Mesothelial cell of epicardium (in vitro differentiated cells): Measurements from ENCODE around the gene CCDC92B. TPM values are rescaled to one million over a fixed set of nuclear protein-coding genes. Genes with fewer than 3 reads are reported as not detected.

Experiments
- DNase-seq, 2 experiments: peaks; one replicate each; pipeline ENCODE4 v3.0.0; 2021; ENCODE audit warnings: low spot score in 2 of 2; ENCODE audit not compliant: unreplicated experiment in 2 of 2
- H3K27ac Mint-ChIP-seq: 2 replicates; pipeline ENCODE4 v1.8.0; 2021; ENCODE audit warnings: mixed read lengths
- H3K27me3 Mint-ChIP-seq: 2 replicates; pipeline ENCODE4 v1.8.0; 2021; ENCODE audit warnings: low read depth, mixed read lengths
- H3K36me3 Mint-ChIP-seq: 2 replicates; pipeline ENCODE4 v1.8.0; 2021; ENCODE audit warnings: mixed read lengths
- H3K4me1 Mint-ChIP-seq: 2 replicates; pipeline ENCODE4 v1.8.0; 2021; ENCODE audit warnings: mixed read lengths
- H3K4me3 Mint-ChIP-seq: 2 replicates; pipeline ENCODE4 v1.8.0; 2021; ENCODE audit warnings: mild to moderate bottlenecking, moderate library complexity, mixed read lengths
- H3K9me3 Mint-ChIP-seq: 2 replicates; pipeline ENCODE4 v1.8.0; 2021; ENCODE audit warnings: mixed read lengths
- CTCF ChIP-seq: fragments of 200-600 bp; sonication (generic); IDR thresholded peaks from one replicate; pipeline ENCODE4 v1.5.0; 2021; ENCODE audit warnings: antibody characterized with exemption; ENCODE audit not compliant: unreplicated experiment
- total RNA-seq: library from RNA; stranded (reverse); gene quantifications from 3 replicates; pipeline ENCODE4 v1.2.1, GENCODE V29; 2021

The CCDC92B gene
- 0.47 to 0.62 TPM (median 0.58 TPM) in 3 replicates for total RNA-seq

GRCh38 chr17:2749058-2749783 is at the start of gene CCDC92B:
CCDC92B (minus strand) TSS chr17:2749652; CDS start chr17:2735145, 14,507 bp downstream.
- no peak for DNase-seq

GRCh38 chr17:2798678-2799077 is 49.2 kb upstream of the CCDC92B start:
- H3K27me3 Mint-ChIP-seq: peaks cover 29% of the 10 kb centered on the region
- no peak for DNase-seq

More at GRCh38 chr17:2749058-2749783, at the start of gene CCDC92B:
- peak within 1 kb of the TSS; percentile 36 for H3K4me3 Mint-ChIP-seq
- no peaks in the 10 kb centered on the region for H3K4me1 Mint-ChIP-seq
- H3K36me3 Mint-ChIP-seq: no peaks in the 10 kb centered on the region
- H3K27ac Mint-ChIP-seq: no peak within 1 kb of the TSS
- TF ChIP-seq CTCF: no peak
- H3K27me3 Mint-ChIP-seq: peaks cover 89% of the 10 kb centered on the region
- H3K9me3 Mint-ChIP-seq: no peaks in the 10 kb centered on the region

GRCh38 chr17:2798188-2798587 is 48.7 kb upstream of the CCDC92B start:
- DNase-seq: no peak
- no peak for TF ChIP-seq CTCF
- Mint-ChIP-seq H3K36me3 (no peaks in the 10 kb centered on the region), H3K4me1 (no peaks in the 10 kb centered on the region), H3K4me3 (no peak overlapping the region), H3K27ac (no peak overlapping the region), H3K27me3 (peaks cover 28% of the 10 kb centered on the region), H3K9me3 (no peaks in the 10 kb centered on the region)

More at GRCh38 chr17:2798678-2799077, 49.2 kb upstream of the CCDC92B start:
- H3K9me3 Mint-ChIP-seq: no peaks in the 10 kb centered on the region
- H3K27ac Mint-ChIP-seq: no peak overlapping the region
- no peaks in the 10 kb centered on the region for H3K36me3 Mint-ChIP-seq
- H3K4me1 Mint-ChIP-seq: no peaks in the 10 kb centered on the region
- H3K4me3 Mint-ChIP-seq: no peak overlapping the region
- TF ChIP-seq CTCF: no peak

- Mint-ChIP-seq H3K27me3 (peaks cover 26% of the 10 kb centered on the region), H3K9me3 (no peaks in the 10 kb centered on the region), H3K27ac (no peak overlapping the region), H3K4me3 (no peak overlapping the region), H3K36me3 (no peaks in the 10 kb centered on the region), H3K4me1 (no peaks in the 10 kb centered on the region)
- DNase-seq: no peak
- TF ChIP-seq CTCF: no peak
Observed at GRCh38 chr17:2797637-2798036, 48.2 kb upstream of the CCDC92B start.

GRCh38 chr17:2797226-2797625 is 47.8 kb upstream of the CCDC92B start:
- no peak overlapping the region for H3K27ac Mint-ChIP-seq

More at GRCh38 chr17:2797226-2797625, 47.8 kb upstream of the CCDC92B start:
- no peak for DNase-seq
- H3K36me3 Mint-ChIP-seq: no peaks in the 10 kb centered on the region
- no peak overlapping the region for H3K4me3 Mint-ChIP-seq
- no peak for TF ChIP-seq CTCF
- H3K27me3 Mint-ChIP-seq: peaks cover 26% of the 10 kb centered on the region
- no peaks in the 10 kb centered on the region for H3K9me3 Mint-ChIP-seq
- H3K4me1 Mint-ChIP-seq: no peaks in the 10 kb centered on the region
